Trophoblast cell (in vitro differentiated cells and primary cell): ENCODE measurements around the gene ADAMTS9. TPM values are rescaled to one million over a fixed set of nuclear protein-coding genes. Genes with fewer than 3 reads are reported as not detected.

Source experiments
- DNase-seq, 2 donors: peaks; one replicate each; pipeline ENCODE4 v3.0.0-alpha.2; 2016
- H2AFZ ChIP-seq: 2 replicates; pipeline ENCODE4 v1.6.1; 2013; ENCODE audit warnings: low read length, moderate library complexity, mild to moderate bottlenecking; ENCODE audit not compliant: insufficient read depth, poor library complexity
- H2AK5ac ChIP-seq: 2 replicates; pipeline ENCODE4 v1.6.1; 2013; ENCODE audit warnings: mild to moderate bottlenecking, low read length
- H2BK120ac ChIP-seq: 2 replicates; pipeline ENCODE4 v1.6.1; 2013; ENCODE audit warnings: low read length, mild to moderate bottlenecking, moderate library complexity; ENCODE audit not compliant: insufficient read depth, poor library complexity
- H2BK12ac ChIP-seq: 2 replicates; pipeline ENCODE4 v1.6.1; 2013; ENCODE audit warnings: mild to moderate bottlenecking, low read length, moderate library complexity
- H2BK5ac ChIP-seq: 2 replicates; pipeline ENCODE4 v1.6.1; 2013; ENCODE audit warnings: low read length, low read depth, moderate library complexity, mild to moderate bottlenecking; ENCODE audit not compliant: poor library complexity
- H3K14ac ChIP-seq: 2 replicates; pipeline ENCODE4 v1.6.1; 2013; ENCODE audit warnings: mild to moderate bottlenecking, low read length
- H3K18ac ChIP-seq: 2 replicates; pipeline ENCODE4 v1.6.1; 2013; ENCODE audit warnings: mild to moderate bottlenecking, low read length
- H3K23ac ChIP-seq: 2 replicates; pipeline ENCODE4 v1.6.1; 2013; ENCODE audit warnings: low read length
- H3K27ac ChIP-seq: 2 replicates; pipeline ENCODE4 v1.5.1; 2013; ENCODE audit warnings: low read depth, mild to moderate bottlenecking, inconsistent platforms, low read length, moderate library complexity
- H3K27me3 ChIP-seq: 2 replicates; pipeline ENCODE4 v1.6.1; 2013; ENCODE audit warnings: inconsistent platforms, mild to moderate bottlenecking, low read length, moderate library complexity; ENCODE audit not compliant: insufficient read depth
- H3K36me3 ChIP-seq, 2 experiments: 1 replicate in 1 of 2; 2 replicates in 1 of 2; pipeline ENCODE4 v1.6.1; 2013; ENCODE audit warnings: low read length in 2 of 2, mild to moderate bottlenecking in 2 of 2, moderate library complexity in 1 of 2; ENCODE audit not compliant: insufficient read depth in 2 of 2, control insufficient read depth in 1 of 2
- H3K4ac ChIP-seq: 2 replicates; pipeline ENCODE4 v1.6.1; 2013; ENCODE audit warnings: low read depth, mild to moderate bottlenecking, low read length, moderate library complexity
- H3K4me1 ChIP-seq, 2 experiments: 1 replicate in 1 of 2; 2 replicates in 1 of 2; pipeline ENCODE4 v1.6.1; 2013; ENCODE audit warnings: low read length in 2 of 2, mild to moderate bottlenecking in 2 of 2, moderate library complexity in 1 of 2; ENCODE audit not compliant: insufficient read depth in 2 of 2, control insufficient read depth in 1 of 2
- H3K4me2 ChIP-seq: 2 replicates; pipeline ENCODE4 v1.6.1; 2013; ENCODE audit warnings: inconsistent platforms, mild to moderate bottlenecking, low read length, moderate library complexity
- H3K4me3 ChIP-seq: 2 replicates; pipeline ENCODE4 v1.5.1; 2013; ENCODE audit warnings: mild to moderate bottlenecking, low read depth, low read length, inconsistent platforms
- H3K79me1 ChIP-seq: one replicate; pipeline ENCODE4 v1.6.1; 2013; ENCODE audit warnings: low read length
- H3K79me2 ChIP-seq: 2 replicates; pipeline ENCODE4 v1.6.1; 2013; ENCODE audit warnings: low read length, mild to moderate bottlenecking; ENCODE audit not compliant: control insufficient read depth, insufficient read depth, poor library complexity
- H3K9ac ChIP-seq: 2 replicates; pipeline ENCODE4 v1.6.1; 2013; ENCODE audit warnings: mild to moderate bottlenecking, low read length
- H3K9me3 ChIP-seq: 2 replicates; pipeline ENCODE4 v1.6.1; 2013; ENCODE audit warnings: low read depth, mild to moderate bottlenecking, control low read depth, inconsistent platforms, low read length; ENCODE audit not compliant: insufficient read depth
- H4K12ac ChIP-seq: 2 replicates; pipeline ENCODE4 v1.6.1; 2013; ENCODE audit warnings: low read depth, mild to moderate bottlenecking, low read length, moderate library complexity
- H4K8ac ChIP-seq: 2 replicates; pipeline ENCODE4 v1.6.1; 2013; ENCODE audit warnings: low read depth, mild to moderate bottlenecking, low read length, moderate library complexity
- H4K91ac ChIP-seq: one replicate; pipeline ENCODE4 v1.6.1; 2013; ENCODE audit warnings: low read depth, mild to moderate bottlenecking, low read length, moderate library complexity
- WGBS: extraction: QIAGEN DNeasy Blood & Tissue Kit; methylation state at CpG from one replicate; pipeline ENCODE4 v1.1.7; 2013; ENCODE audit warnings: missing lambda C conversion rate; ENCODE audit not compliant: insufficient read length, insufficient coverage; ENCODE audit errors: extremely low coverage; 5-methylcytosine and 5-hydroxymethylcytosine counted together
- polyA plus RNA-seq: library from polyadenylated mRNA; stranded (reverse); fragments of 200-250 nt; gene quantifications from 2 replicates; pipeline ENCODE4 v1.2.3, GENCODE V29; 2013

Gene ADAMTS9
- polyA plus RNA-seq: 30.9 and 33.2 TPM in 2 replicates

- Histone ChIP-seq H3K18ac (peak within 1 kb of the TSS; percentile 88), H3K36me3 (peaks cover 0 to 4% of the 10 kb centered on the region in 2 experiments), H3K4me1 (peaks cover 8 to 12% of the 10 kb centered on the region in 2 experiments), H3K79me2 (peaks cover 12% of the 10 kb centered on the region), H3K14ac (peak within 1 kb of the TSS; percentile 76), H3K23ac (no peak within 1 kb of the TSS), H3K79me1 (peaks cover 30% of the 10 kb centered on the region), H3K4me3 (peak within 1 kb of the TSS; percentile 90), H4K91ac (peak within 1 kb of the TSS; percentile 90), H2AK5ac (no peak within 1 kb of the TSS), H3K27ac (peak within 1 kb of the TSS; percentile 96), H4K12ac (peak within 1 kb of the TSS; percentile 6), H3K4ac (peak within 1 kb of the TSS; percentile 78), H3K27me3 (no peaks in the 10 kb centered on the region), H2BK5ac (peak within 1 kb of the TSS; percentile 75), H3K9me3 (no peaks in the 10 kb centered on the region), H2BK12ac (peak within 1 kb of the TSS; percentile 45), H4K8ac (peak within 1 kb of the TSS; percentile 85), H3K9ac (peak within 1 kb of the TSS; percentile 80), H3K4me2 (peak within 1 kb of the TSS; percentile 94), H2AFZ (peak within 1 kb of the TSS; percentile 78), H2BK120ac (peak within 1 kb of the TSS; percentile 74)
- no CpG with 5 or more reads among the region's 60 CpGs for WGBS
- peak in 1 of 2 donors; percentile 15 for DNase-seq
Observed at GRCh38 chr3:64687781-64688604, at the start of gene ADAMTS9. ADAMTS9 (minus strand) TSS chr3:64688000; CDS start chr3:64687657, 343 bp downstream.

DNA sequence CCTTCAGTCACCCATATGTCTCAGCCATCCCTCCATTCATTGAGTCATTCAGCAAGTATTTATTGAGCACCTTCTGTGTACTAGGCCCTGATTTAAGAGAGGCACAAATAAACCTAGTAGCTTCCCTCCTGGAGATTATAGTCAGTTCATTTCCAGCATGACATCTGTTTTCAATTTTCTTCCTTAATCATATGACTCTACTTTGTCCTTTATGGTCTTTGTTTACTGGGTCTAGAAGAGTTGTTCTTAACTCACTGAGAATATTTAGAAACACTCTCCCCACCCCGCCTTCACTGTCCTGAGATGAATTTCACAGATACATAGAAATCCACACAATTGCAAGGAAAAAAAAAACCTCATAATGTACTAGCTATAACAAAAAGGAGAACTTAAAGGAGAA is 44.8 kb upstream of the ADAMTS9 start:
- H2BK5ac ChIP-seq: no peak overlapping the region
- H4K12ac ChIP-seq: no peak overlapping the region
- no peak overlapping the region for H3K4me3 ChIP-seq
- WGBS: no CpG with 5 or more reads among the region's 1 CpG
- H2BK120ac ChIP-seq: no peak overlapping the region
- H3K23ac ChIP-seq: no peak overlapping the region
- H3K79me2 ChIP-seq: no peaks in the 10 kb centered on the region
- H4K8ac ChIP-seq: no peak overlapping the region
- DNase-seq: no peak
- no peaks in the 10 kb centered on the region for H3K27me3 ChIP-seq
- no peaks in the 10 kb centered on the region for H3K79me1 ChIP-seq
- no peak overlapping the region for H3K4me2 ChIP-seq
- no peak overlapping the region for H3K4ac ChIP-seq
- H3K36me3 ChIP-seq: no peaks in the 10 kb centered on the region
- no peak overlapping the region for H2AK5ac ChIP-seq
- no peaks in the 10 kb centered on the region for H3K9me3 ChIP-seq
- H2BK12ac ChIP-seq: no peak overlapping the region
- peaks cover 5 to 6% of the 10 kb centered on the region in 2 experiments for H3K4me1 ChIP-seq
- H2AFZ ChIP-seq: no peak overlapping the region
- H3K9ac ChIP-seq: no peak overlapping the region
- H3K27ac ChIP-seq: no peak overlapping the region
- H3K14ac ChIP-seq: no peak overlapping the region
- no peak overlapping the region for H3K18ac ChIP-seq
- H4K91ac ChIP-seq: no peak overlapping the region

GRCh38 chr3:64730681-64731080 is 42.9 kb upstream of the ADAMTS9 start:
- no peak overlapping the region for H3K4me2 ChIP-seq
- WGBS: no CpG with 5 or more reads among the region's 3 CpGs

GRCh38 chr3:64728994-64729393 is 41.2 kb upstream of the ADAMTS9 start:
- H3K4ac ChIP-seq: no peak overlapping the region
- H2BK5ac ChIP-seq: no peak overlapping the region
- no peaks in the 10 kb centered on the region for H3K36me3 ChIP-seq
- H2AK5ac ChIP-seq: no peak overlapping the region
- no peak overlapping the region for H3K4me3 ChIP-seq
- no peaks in the 10 kb centered on the region for H3K79me1 ChIP-seq
- H3K4me1 ChIP-seq: peaks cover 5 to 6% of the 10 kb centered on the region in 2 experiments
- no peak overlapping the region for H4K8ac ChIP-seq
- no peak overlapping the region for H3K9ac ChIP-seq
- H3K14ac ChIP-seq: no peak overlapping the region
- H4K12ac ChIP-seq: no peak overlapping the region
- no peak overlapping the region for H4K91ac ChIP-seq
- no peak overlapping the region for H2AFZ ChIP-seq
- H3K9me3 ChIP-seq: no peaks in the 10 kb centered on the region
- no peak overlapping the region for H3K18ac ChIP-seq
- no peaks in the 10 kb centered on the region for H3K79me2 ChIP-seq
- H3K23ac ChIP-seq: no peak overlapping the region
- H3K27ac ChIP-seq: no peak overlapping the region
- no CpG with 5 or more reads among the region's 8 CpGs for WGBS
- no peak overlapping the region for H3K4me2 ChIP-seq
- no peaks in the 10 kb centered on the region for H3K27me3 ChIP-seq
- H2BK12ac ChIP-seq: no peak overlapping the region
- no peak overlapping the region for H2BK120ac ChIP-seq
- no peak for DNase-seq

More at GRCh38 chr3:64730681-64731080, 42.9 kb upstream of the ADAMTS9 start:
- Histone ChIP-seq H3K4me3 (no peak overlapping the region), H3K14ac (no peak overlapping the region), H2BK5ac (no peak overlapping the region), H3K36me3 (no peaks in the 10 kb centered on the region), H2BK120ac (no peak overlapping the region), H2AK5ac (no peak overlapping the region), H3K79me2 (no peaks in the 10 kb centered on the region), H3K27ac (no peak overlapping the region), H3K18ac (no peak overlapping the region), H3K23ac (no peak overlapping the region), H3K79me1 (no peaks in the 10 kb centered on the region), H3K4ac (no peak overlapping the region), H3K9ac (no peak overlapping the region), H3K4me1 (peaks cover 5 to 6% of the 10 kb centered on the region in 2 experiments), H2BK12ac (no peak overlapping the region), H4K91ac (no peak overlapping the region), H4K12ac (no peak overlapping the region), H3K9me3 (no peaks in the 10 kb centered on the region), H3K27me3 (no peaks in the 10 kb centered on the region), H2AFZ (no peak overlapping the region), H4K8ac (no peak overlapping the region)
- DNase-seq: no peak
